ENCODE results near the gene ADAM12. TPM values are rescaled to one million over a fixed set of nuclear protein-coding genes. Genes with fewer than 3 reads are reported as not detected.
"Not testable (repeated sequence)": the region's sequence is repeated elsewhere in the genome, so short reads cannot be mapped to it uniquely, and the experiment has no call there.

ADAM12 gene
- total RNA-seq, 4 donors from 2014 or later, result 0.26 to 1.6 (median 0.47) TPM; not detected in 1

- no peak for TF ChIP-seq POLR2A (IDR thresholded peaks at IDR 0.05)
- TF ChIP-seq CTCF (IDR thresholded peaks at IDR 0.05), result no peak
- DNase-seq (ENCODE audit: low spot score in 2 of 2), result no peak
- intact Hi-C loops (cut with DNase I; ENCODE audit: low total_unique reads), result no loop called here
- H3K4me3 ChIP-seq (ENCODE audit: low read depth, poor library complexity, severe bottlenecking), result no peak overlapping the region
- 19 to 34% methylated on average over 10 of the region's 10 CpGs for WGBS, 2 donors
These were observed 37.9 kb downstream of the ADAM12 start for GRCh38 chr10:126350216-126350992.

GRCh38 chr10:126349676-126350075, 38.6 kb downstream of the ADAM12 start:
- intact Hi-C loops (cut with DNase I; ENCODE audit: low total_unique reads), result no loop called here
- no peak for DNase-seq (ENCODE audit: low spot score in 2 of 2)
- H3K4me3 ChIP-seq (ENCODE audit: low read depth, poor library complexity, severe bottlenecking), result no peak overlapping the region
- TF ChIP-seq CTCF (IDR thresholded peaks at IDR 0.05) (no peak), POLR2A (IDR thresholded peaks at IDR 0.05) (no peak)
- 67% methylated on average over 5 of the region's 5 CpGs for WGBS, 2 donors

GRCh38 chr10:126349101-126349500, 39.2 kb downstream of the ADAM12 start:
- DNase-seq (ENCODE audit: low spot score in 2 of 2), result no peak
- 47 to 68% methylated on average over 1 of the region's 1 CpG for WGBS, 2 donors
- intact Hi-C loops (cut with DNase I; ENCODE audit: low total_unique reads), result no loop called here
- TF ChIP-seq CTCF (IDR thresholded peaks at IDR 0.05) (no peak), POLR2A (IDR thresholded peaks at IDR 0.05) (no peak)
- H3K4me3 ChIP-seq (ENCODE audit: low read depth, poor library complexity, severe bottlenecking), result no peak overlapping the region

GRCh38 chr10:126343496-126343895, 44.8 kb downstream of the ADAM12 start:
- H3K4me3 ChIP-seq (ENCODE audit: low read depth, poor library complexity, severe bottlenecking); DNase-seq (ENCODE audit: low spot score in 2 of 2); intact Hi-C loops (cut with DNase I; ENCODE audit: low total_unique reads): not testable (repeated sequence)
- WGBS, 2 donors, result 94 to 98% methylated on average over 2 of the region's 2 CpGs

GRCh38 chr10:126342680-126343079, 45.6 kb downstream of the ADAM12 start:
- TF ChIP-seq CTCF (IDR thresholded peaks at IDR 0.05) (no peak), POLR2A (IDR thresholded peaks at IDR 0.05) (no peak)
- intact Hi-C loops (cut with DNase I; ENCODE audit: low total_unique reads), result no loop called here

GRCh38 chr10:126341491-126341890, 46.8 kb downstream of the ADAM12 start:
- 45 to 50% methylated on average over 2 of the region's 2 CpGs for WGBS, 2 donors
- no peak overlapping the region for H3K4me3 ChIP-seq (ENCODE audit: low read depth, poor library complexity, severe bottlenecking)
- intact Hi-C loops (cut with DNase I; ENCODE audit: low total_unique reads), result no loop called here
- TF ChIP-seq CTCF (IDR thresholded peaks at IDR 0.05) (no peak), POLR2A (IDR thresholded peaks at IDR 0.05) (no peak)
- no peak for DNase-seq (ENCODE audit: low spot score in 2 of 2)

More at GRCh38 chr10:126342680-126343079, 45.6 kb downstream of the ADAM12 start:
- 41 to 57% methylated on average over 5 of the region's 5 CpGs for WGBS, 2 donors
- no peak overlapping the region for H3K4me3 ChIP-seq (ENCODE audit: low read depth, poor library complexity, severe bottlenecking)
- no peak for DNase-seq (ENCODE audit: low spot score in 2 of 2)
